HEK293T (cell line): ENCODE results near the gene TPTE2.

Experiments used
- CTCF ChIA-PET: fragments of 350-600 bp; formaldehyde crosslinking; extraction: SDS; loops from one replicate; lab custom pipeline; 2021; ENCODE audit warnings: antibody characterized with exemption, inconsistent platforms; lab: Yijun Ruan, JAX
- POLR2A ChIA-PET: fragments of 350-600 bp; formaldehyde crosslinking; extraction: SDS; loops from one replicate; lab custom pipeline; 2020; ENCODE audit warnings: antibody characterized with exemption, inconsistent platforms; lab: Yijun Ruan, JAX
- DNase-seq: peaks from one replicate; pipeline ENCODE4 v3.0.0; 2012; ENCODE audit warnings: mixed read lengths; ENCODE audit errors: extremely low spot score
- ARNT ChIP-seq: fragments of 450-650 bp; IDR thresholded peaks from 2 replicates; pipeline ENCODE4 v1.6.1; 2017; ENCODE audit warnings: mild to moderate bottlenecking
- BHLHE40 ChIP-seq: fragments of 450-650 bp; IDR thresholded peaks from 2 replicates; pipeline ENCODE4 v1.6.1; 2016; ENCODE audit warnings: mild to moderate bottlenecking, moderate library complexity, borderline replicate concordance
- CTBP1 ChIP-seq: fragments of 450-650 bp; IDR thresholded peaks from 2 replicates; pipeline ENCODE4 v1.6.1; 2016; ENCODE audit warnings: borderline replicate concordance
- ELF4 ChIP-seq: fragments of 450-650 bp; IDR thresholded peaks from 2 replicates; pipeline ENCODE4 v1.6.1; 2017; ENCODE audit warnings: antibody characterized with exemption
- FOXA1 ChIP-seq: fragments of 450-650 bp; IDR thresholded peaks from 2 replicates; pipeline ENCODE4 v1.6.1; 2016; ENCODE audit warnings: mild to moderate bottlenecking
- FOXK2 ChIP-seq: fragments of 450-650 bp; IDR thresholded peaks from 2 replicates; pipeline ENCODE4 v1.6.1; 2016; ENCODE audit warnings: mild to moderate bottlenecking
- FOXM1 ChIP-seq: fragments of 450-650 bp; IDR thresholded peaks from 2 replicates; pipeline ENCODE4 v1.6.1; 2017; ENCODE audit warnings: mild to moderate bottlenecking, borderline replicate concordance
- HDGF ChIP-seq: fragments of 450-650 bp; IDR thresholded peaks from 2 replicates; pipeline ENCODE4 v1.6.1; 2017; ENCODE audit warnings: antibody characterized with exemption, borderline replicate concordance
- L3MBTL2 ChIP-seq: fragments of 450-650 bp; conservative IDR thresholded peaks from 2 replicates; pipeline ENCODE4 v1.6.1; 2016; ENCODE audit warnings: mild to moderate bottlenecking
- LEF1 ChIP-seq: fragments of 450-650 bp; IDR thresholded peaks from 2 replicates; pipeline ENCODE4 v1.6.1; 2017; ENCODE audit warnings: mild to moderate bottlenecking, borderline replicate concordance
- NFRKB ChIP-seq: fragments of 450-650 bp; IDR thresholded peaks from 2 replicates; pipeline ENCODE4 v1.6.1; 2016; ENCODE audit warnings: mild to moderate bottlenecking, moderate library complexity
- SP1 ChIP-seq: fragments of 450-650 bp; IDR thresholded peaks from 2 replicates; pipeline ENCODE4 v1.6.1; 2017
- SUZ12 ChIP-seq: fragments of 450-650 bp; IDR thresholded peaks from 2 replicates; pipeline ENCODE4 v1.6.1; 2016; ENCODE audit warnings: mild to moderate bottlenecking
- TARDBP ChIP-seq: fragments of 450-650 bp; IDR thresholded peaks from 2 replicates; pipeline ENCODE4 v1.6.1; 2016
- ZNF384 ChIP-seq: fragments of 450-650 bp; IDR thresholded peaks from 2 replicates; pipeline ENCODE4 v1.6.1; 2016
- TF ChIP-seq, protein P1 (sequence below): fragments of 450-650 bp; IDR thresholded peaks from 2 replicates; pipeline ENCODE4 v1.6.1; 2016

Gene TPTE2

DNA sequence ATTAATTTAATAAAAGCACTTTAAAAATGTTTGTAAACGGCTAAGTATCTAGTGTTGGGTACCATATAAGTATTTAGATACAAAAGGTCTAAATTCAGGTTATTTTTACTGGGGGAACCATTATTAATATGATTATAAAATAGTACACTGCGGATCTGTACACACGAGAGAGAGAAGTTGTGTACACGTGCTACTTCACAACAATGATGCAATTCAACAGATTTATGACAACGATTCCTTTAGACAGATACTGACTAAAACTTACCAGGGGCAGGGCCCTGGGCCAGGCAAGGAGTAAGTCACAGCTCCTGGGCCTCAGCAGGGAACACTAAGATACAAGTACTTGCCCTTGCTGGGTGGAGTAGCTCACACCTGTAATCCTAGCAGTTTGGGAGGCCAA is 29.1 kb upstream of the TPTE2 start:
- CTCF ChIA-PET: interaction anchor here (1.0 kb wide), 1 partner anchor 878 kb away, joined by 4 read pairs; no protein-coding TSS in a partner anchor

DNA sequence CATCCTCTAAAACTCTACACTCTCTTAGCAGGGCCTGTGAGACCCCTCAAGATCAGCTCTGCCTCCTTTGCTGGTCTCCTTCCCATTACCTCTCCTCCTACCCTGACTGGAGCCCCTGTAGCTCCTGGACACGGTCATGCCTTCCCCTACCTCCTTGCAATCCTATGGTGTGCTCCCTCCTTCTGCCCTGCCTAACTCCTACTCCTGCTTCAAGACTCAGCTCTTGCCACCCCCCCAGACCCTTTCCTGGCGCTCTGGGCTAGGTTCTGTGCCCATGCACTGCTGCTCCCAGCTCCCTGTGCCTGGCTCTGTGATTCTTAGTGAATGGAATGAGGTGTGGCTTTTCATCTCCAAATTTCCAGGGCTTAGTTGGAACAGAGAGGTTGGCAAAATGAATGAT is 28.0 kb upstream of the TPTE2 start:
- POLR2A ChIA-PET: no interaction called here
- TF ChIP-seq ELF4: no peak
- CTCF ChIA-PET: interaction anchor here (0.8 to 1.0 kb wide), 2 partner anchors 13 to 877 kb away, joined by 4 read pairs; no protein-coding TSS in a partner anchor
- no peak for DNase-seq

More for the DNA sequence above, 29.1 kb upstream of the TPTE2 start:
- DNase-seq: no peak
- no peak for TF ChIP-seq HDGF
- no peak for TF ChIP-seq CTBP1
- no peak for TF ChIP-seq TARDBP
- TF ChIP-seq ELF4: no peak
- TF ChIP-seq SUZ12: no peak
- no peak for TF ChIP-seq ARNT
- POLR2A ChIA-PET: no interaction called here

GRCh38 chr13:19587635-19588300 is 26.4 kb upstream of the TPTE2 start:
- ChIA-PET CTCF (interaction anchor here (0.7 to 1.7 kb wide), 5 partner anchors 8 to 71 kb away, joined by 3 to 4 read pairs (median 3); no protein-coding TSS in a partner anchor), POLR2A (no interaction called here)
- TF ChIP-seq NFRKB (no peak), FOXK2 (no peak), LEF1 (no peak), ELF4 (no peak), L3MBTL2 (no peak), SP1 (no peak), FOXA1 (no peak), ARNT (no peak), ZNF384 (no peak)
- TF ChIP-seq, protein P1, sequence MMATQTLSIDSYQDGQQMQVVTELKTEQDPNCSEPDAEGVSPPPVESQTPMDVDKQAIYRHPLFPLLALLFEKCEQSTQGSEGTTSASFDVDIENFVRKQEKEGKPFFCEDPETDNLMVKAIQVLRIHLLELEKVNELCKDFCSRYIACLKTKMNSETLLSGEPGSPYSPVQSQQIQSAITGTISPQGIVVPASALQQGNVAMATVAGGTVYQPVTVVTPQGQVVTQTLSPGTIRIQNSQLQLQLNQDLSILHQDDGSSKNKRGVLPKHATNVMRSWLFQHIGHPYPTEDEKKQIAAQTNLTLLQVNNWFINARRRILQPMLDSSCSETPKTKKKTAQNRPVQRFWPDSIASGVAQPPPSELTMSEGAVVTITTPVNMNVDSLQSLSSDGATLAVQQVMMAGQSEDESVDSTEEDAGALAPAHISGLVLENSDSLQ: no peak
- peak; percentile 13 for DNase-seq

DNA sequence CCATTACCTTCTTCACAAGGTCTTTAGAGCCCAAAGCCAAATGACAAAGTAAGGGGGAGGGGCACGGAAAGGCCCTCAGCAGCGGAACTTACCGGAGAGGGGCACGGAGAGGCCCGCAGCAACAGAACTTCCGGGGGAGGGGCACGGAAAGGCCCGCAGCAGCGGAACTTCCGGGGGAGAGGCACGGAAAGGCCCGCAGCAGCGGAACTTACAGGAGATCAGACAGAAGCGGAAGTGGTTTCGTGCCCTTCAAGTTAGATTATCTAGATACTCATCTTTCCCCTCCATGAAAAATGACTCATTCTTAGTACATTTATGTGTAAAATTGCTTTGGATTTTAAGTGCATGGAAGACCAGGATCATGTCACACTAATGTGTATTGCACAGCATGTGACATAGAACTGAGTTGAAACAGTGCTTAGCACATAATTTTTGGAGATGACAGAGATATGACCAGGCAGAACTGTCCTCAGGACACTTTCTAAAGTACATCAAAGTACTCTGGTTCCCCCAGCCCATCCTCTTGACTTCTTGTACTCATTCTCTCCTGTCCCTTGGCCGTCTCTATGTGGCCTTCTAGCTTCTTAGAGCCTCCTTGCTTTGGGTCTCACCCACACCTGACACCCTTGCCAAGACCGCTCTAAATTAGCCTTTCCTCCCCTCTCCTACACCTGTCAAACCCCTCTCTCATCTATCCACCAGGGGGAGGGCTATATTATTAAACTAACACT is 25.7 kb upstream of the TPTE2 start:
- ChIA-PET CTCF (interaction anchor here (0.7 to 1.7 kb wide), 5 partner anchors 7 to 71 kb away, joined by 3 to 4 read pairs (median 3); no protein-coding TSS in a partner anchor), POLR2A (no interaction called here)
- TF ChIP-seq FOXM1: no peak
- no peak for TF ChIP-seq NFRKB
- no peak for TF ChIP-seq CTBP1
- no peak for TF ChIP-seq LEF1
- TF ChIP-seq ZNF384: no peak
- TF ChIP-seq HDGF: no peak
- TF ChIP-seq SUZ12: no peak
- no peak for TF ChIP-seq BHLHE40
- TF ChIP-seq, protein P1: no peak
- no peak for TF ChIP-seq FOXA1
- TF ChIP-seq L3MBTL2: no peak
- TF ChIP-seq FOXK2: no peak
- no peak for TF ChIP-seq TARDBP
- no peak for TF ChIP-seq ARNT
- no peak for TF ChIP-seq SP1
- no peak for TF ChIP-seq ELF4
- DNase-seq: no peak

DNA sequence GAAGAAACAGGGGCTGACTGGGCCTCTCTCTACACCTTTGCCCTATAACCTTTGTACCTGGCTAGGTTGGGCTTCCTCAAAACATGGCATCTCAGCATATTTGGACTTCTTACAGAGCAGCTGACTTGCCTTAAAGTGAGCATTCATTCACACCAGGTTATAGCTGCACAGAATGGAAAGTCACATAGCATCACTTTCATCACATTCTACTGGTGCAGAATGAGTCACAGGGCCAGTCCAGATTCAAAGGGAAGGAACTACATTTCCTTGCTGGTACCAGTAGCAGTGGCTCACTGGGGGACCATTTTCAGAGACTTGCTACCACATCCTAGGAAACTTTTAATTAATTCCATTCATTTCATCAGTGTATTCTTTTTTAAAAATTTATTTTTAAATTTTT is 20.3 kb upstream of the TPTE2 start:
- DNase-seq: no peak
- POLR2A ChIA-PET: no interaction called here
- TF ChIP-seq CTBP1 (no peak), ARNT (no peak), FOXK2 (no peak), TARDBP (no peak), FOXM1 (no peak), ZNF384 (no peak), HDGF (no peak), LEF1 (no peak), BHLHE40 (no peak), NFRKB (no peak), SP1 (no peak), SUZ12 (no peak), ELF4 (no peak), FOXA1 (no peak), L3MBTL2 (no peak)
- TF ChIP-seq, protein P1: no peak
- CTCF ChIA-PET: no interaction called here

DNA sequence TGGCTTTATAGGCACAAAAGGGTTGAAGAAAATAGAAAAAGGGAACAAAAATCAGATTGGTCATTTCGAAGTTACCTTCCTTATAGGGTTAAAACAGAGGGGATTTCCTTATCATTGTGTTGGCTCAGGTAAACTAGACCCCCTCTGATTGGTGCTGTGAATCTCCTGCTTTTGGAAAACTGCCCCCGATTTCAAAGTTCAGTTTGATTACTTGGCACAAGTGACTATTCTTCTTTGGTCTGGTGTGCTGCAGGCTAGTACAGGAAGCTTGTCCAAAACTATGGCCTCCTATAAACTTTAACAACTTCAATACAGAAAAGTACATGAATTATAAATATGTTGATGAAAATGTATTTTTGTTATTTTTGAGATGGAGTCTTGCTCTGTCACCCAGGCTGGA is 13.9 kb upstream of the TPTE2 start:
- CTCF ChIA-PET: no interaction called here
- POLR2A ChIA-PET: no interaction called here
- DNase-seq: no peak
- TF ChIP-seq FOXM1 (no peak), BHLHE40 (no peak), HDGF (no peak), NFRKB (no peak), ELF4 (no peak), FOXK2 (no peak), SUZ12 (no peak), CTBP1 (no peak), ARNT (no peak), ZNF384 (no peak), SP1 (no peak), LEF1 (no peak), FOXA1 (no peak), TARDBP (no peak), L3MBTL2 (no peak)
- TF ChIP-seq, protein P1: no peak
